ENCODE data around the gene ETV6.

ETV6 gene

GRCh38 chr12:11872055-11872454 lies 222.6 kb downstream of the ETV6 start:
- no peak for TF ChIP-seq CTCF (IDR thresholded peaks at IDR 0.05; ENCODE audit: low read depth, low read length)
- no peak overlapping the region for H3K4me3 ChIP-seq (replicated peaks in 1 of 2; ENCODE audit: low read depth in 2 of 2, low read length in 2 of 2)
- no peak for DNase-seq (ENCODE audit: low read depth in 2 of 2)

GRCh38 chr12:11875414-11875935 lies 226.0 kb downstream of the ETV6 start:
- no peak for DNase-seq (ENCODE audit: low read depth in 2 of 2)
- TF ChIP-seq CTCF (IDR thresholded peaks at IDR 0.05; ENCODE audit: low read depth, low read length): no peak
- no peak overlapping the region for H3K4me3 ChIP-seq (replicated peaks in 1 of 2; ENCODE audit: low read depth in 2 of 2, low read length in 2 of 2)

GRCh38 chr12:11876307-11876706 lies 226.8 kb downstream of the ETV6 start:
- no peak for TF ChIP-seq CTCF (IDR thresholded peaks at IDR 0.05; ENCODE audit: low read depth, low read length)
- H3K4me3 ChIP-seq (replicated peaks in 1 of 2; ENCODE audit: low read depth in 2 of 2, low read length in 2 of 2): no peak overlapping the region
- no peak for DNase-seq (ENCODE audit: low read depth in 2 of 2)

GRCh38 chr12:11877102-11877826 lies 227.8 kb downstream of the ETV6 start:
- DNase-seq (ENCODE audit: low read depth in 2 of 2): no peak
- no peak overlapping the region for H3K4me3 ChIP-seq (replicated peaks in 1 of 2; ENCODE audit: low read depth in 2 of 2, low read length in 2 of 2)
- no peak for TF ChIP-seq CTCF (IDR thresholded peaks at IDR 0.05; ENCODE audit: low read depth, low read length)

- no peak overlapping the region for H3K4me3 ChIP-seq (replicated peaks in 1 of 2; ENCODE audit: low read depth in 2 of 2, low read length in 2 of 2)
- peak; percentile 57 to 72 for DNase-seq (ENCODE audit: low read depth in 2 of 2)
- no peak for TF ChIP-seq CTCF (IDR thresholded peaks at IDR 0.05; ENCODE audit: low read depth, low read length)
Observed at GRCh38 chr12:11877869-11878780, 228.7 kb downstream of the ETV6 start.

GRCh38 chr12:11879306-11879705 lies 229.8 kb downstream of the ETV6 start:
- no peak overlapping the region for H3K4me3 ChIP-seq (replicated peaks in 1 of 2; ENCODE audit: low read depth in 2 of 2, low read length in 2 of 2)
- DNase-seq (ENCODE audit: low read depth in 2 of 2): peak in 1 of 2 donors; percentile 36
- TF ChIP-seq CTCF (IDR thresholded peaks at IDR 0.05; ENCODE audit: low read depth, low read length): no peak

All from cardiac fibroblast (primary cell).